ENCODE measurements around the gene MYO18A. TPM values are rescaled to one million over a fixed set of nuclear protein-coding genes. Genes with fewer than 3 reads are reported as not detected.
"Not testable (repeated sequence)": the region's sequence is repeated elsewhere in the genome, so short reads cannot be mapped to it uniquely, and the experiment has no call there.

Gene MYO18A, protein sequence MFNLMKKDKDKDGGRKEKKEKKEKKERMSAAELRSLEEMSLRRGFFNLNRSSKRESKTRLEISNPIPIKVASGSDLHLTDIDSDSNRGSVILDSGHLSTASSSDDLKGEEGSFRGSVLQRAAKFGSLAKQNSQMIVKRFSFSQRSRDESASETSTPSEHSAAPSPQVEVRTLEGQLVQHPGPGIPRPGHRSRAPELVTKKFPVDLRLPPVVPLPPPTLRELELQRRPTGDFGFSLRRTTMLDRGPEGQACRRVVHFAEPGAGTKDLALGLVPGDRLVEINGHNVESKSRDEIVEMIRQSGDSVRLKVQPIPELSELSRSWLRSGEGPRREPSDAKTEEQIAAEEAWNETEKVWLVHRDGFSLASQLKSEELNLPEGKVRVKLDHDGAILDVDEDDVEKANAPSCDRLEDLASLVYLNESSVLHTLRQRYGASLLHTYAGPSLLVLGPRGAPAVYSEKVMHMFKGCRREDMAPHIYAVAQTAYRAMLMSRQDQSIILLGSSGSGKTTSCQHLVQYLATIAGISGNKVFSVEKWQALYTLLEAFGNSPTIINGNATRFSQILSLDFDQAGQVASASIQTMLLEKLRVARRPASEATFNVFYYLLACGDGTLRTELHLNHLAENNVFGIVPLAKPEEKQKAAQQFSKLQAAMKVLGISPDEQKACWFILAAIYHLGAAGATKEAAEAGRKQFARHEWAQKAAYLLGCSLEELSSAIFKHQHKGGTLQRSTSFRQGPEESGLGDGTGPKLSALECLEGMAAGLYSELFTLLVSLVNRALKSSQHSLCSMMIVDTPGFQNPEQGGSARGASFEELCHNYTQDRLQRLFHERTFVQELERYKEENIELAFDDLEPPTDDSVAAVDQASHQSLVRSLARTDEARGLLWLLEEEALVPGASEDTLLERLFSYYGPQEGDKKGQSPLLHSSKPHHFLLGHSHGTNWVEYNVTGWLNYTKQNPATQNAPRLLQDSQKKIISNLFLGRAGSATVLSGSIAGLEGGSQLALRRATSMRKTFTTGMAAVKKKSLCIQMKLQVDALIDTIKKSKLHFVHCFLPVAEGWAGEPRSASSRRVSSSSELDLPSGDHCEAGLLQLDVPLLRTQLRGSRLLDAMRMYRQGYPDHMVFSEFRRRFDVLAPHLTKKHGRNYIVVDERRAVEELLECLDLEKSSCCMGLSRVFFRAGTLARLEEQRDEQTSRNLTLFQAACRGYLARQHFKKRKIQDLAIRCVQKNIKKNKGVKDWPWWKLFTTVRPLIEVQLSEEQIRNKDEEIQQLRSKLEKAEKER (N-terminal part only)
- polyA plus RNA-seq, result 10 to 100 TPM in 1 of 3 donors, 1 to 10 TPM in 2; 1.5 to 32.5 (median 5.2) TPM

DNA sequence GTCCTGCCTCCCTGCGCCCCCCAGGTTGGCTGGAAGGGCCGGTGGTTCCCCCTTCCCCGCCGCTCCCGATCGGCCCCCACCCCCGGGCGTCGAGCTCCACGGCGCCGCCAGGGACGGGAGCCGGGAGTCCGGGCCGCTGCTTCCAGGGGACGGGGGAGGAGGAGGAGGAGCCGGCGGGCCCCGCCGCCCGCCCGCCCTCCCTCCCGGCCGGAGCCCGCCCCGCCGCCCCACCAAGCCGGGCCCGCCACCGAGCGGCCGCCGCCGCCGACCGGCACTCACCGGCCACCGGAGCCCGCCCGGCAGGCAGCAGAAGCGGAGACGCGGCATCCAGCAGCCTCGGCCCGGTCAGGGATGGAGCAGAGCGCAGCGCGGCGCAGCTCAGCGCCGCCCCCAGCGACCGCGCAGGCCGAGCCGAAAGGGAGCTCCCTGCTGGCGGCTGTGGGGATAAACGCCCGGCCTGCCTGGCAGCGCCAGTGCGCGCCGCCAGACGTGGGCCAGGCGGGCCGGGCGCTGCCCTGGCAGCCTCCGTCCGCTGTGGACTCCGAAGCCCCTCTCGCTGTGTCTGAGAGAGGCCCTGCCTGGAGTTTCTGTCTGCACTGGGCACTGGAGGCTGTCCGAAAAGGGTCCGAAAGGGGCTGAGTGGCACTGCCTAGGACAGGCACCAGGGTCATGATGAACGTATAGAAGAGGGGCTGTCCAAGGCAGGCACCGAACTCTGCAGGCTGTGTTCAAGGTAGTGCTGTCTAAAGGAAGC, at the start of gene MYO18A:
Gene MYO18A (minus strand): TSS at position 365 of the 754 bp plus-strand sequence. CDS start 13,458 bp downstream, outside the sequence.
- H3K4me1 Mint-ChIP-seq, result peaks cover 13 to 16% of the 10 kb centered on the region in 2 donors
- H3K4me3 Mint-ChIP-seq, result peak within 1 kb of the TSS; percentile 67 to 79 (median 71)
- peaks cover 0 to 3% (median 0%) of the 10 kb centered on the region in 3 donors for H3K36me3 Mint-ChIP-seq
- H3K27ac Mint-ChIP-seq, result peak within 1 kb of the TSS in 3 of 6 donors; percentile 7 to 69 (median 28)
- peak; percentile 71 to 78 (median 77) for DNase-seq
- H3K9me3 Mint-ChIP-seq, result no peaks in the 10 kb centered on the region
- peaks cover 0 to 10% (median 3%) of the 10 kb centered on the region in 3 donors for H3K27me3 Mint-ChIP-seq (ENCODE audit: low read depth in 3 of 3)

DNA sequence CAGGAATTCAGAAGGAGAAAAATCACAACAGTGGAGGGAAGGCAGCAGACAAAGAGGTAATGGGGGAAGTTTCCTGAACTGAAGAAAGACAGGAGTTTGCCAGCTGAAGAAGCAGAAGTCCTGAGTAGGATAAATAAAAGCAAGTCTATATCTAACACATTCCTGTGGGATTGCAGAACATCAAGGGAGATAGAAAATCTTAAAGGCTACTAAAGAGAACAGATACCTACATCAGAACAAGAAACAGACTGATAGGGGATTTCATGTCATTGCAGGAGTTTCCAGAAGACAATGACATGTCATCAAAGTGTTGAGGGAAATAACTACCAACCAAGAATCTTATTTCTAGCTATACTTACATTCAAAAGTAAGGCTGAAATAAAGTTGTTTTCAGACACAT, 45.2 kb upstream of the MYO18A start:
- no peak overlapping the region for H3K4me3 Mint-ChIP-seq
- no peaks in the 10 kb centered on the region for H3K36me3 Mint-ChIP-seq
- DNase-seq, result no peak
- peaks cover 0 to 5% (median 4%) of the 10 kb centered on the region in 3 donors for H3K27me3 Mint-ChIP-seq (ENCODE audit: low read depth in 3 of 3)
- no peaks in the 10 kb centered on the region for H3K9me3 Mint-ChIP-seq
- no peak overlapping the region for H3K27ac Mint-ChIP-seq
- no peaks in the 10 kb centered on the region for H3K4me1 Mint-ChIP-seq

DNA sequence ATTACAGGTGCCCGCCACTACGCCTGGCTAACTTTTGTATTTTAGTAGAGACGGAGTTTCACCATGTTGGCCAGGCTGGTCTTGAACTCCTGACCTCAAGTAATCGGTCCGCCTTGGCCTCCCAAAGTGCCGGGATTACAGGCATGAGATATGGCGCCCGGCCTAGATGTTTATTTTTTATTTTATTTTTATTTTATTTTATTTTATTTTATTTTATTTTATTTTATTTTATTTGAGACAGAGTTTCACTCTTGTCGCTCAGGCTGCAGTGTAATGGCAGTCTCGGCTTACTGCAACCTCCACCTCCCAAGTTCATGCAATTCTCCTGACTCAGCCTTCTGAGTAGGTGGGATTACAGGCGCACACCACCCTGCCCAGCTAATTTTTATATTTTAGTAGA, 41.1 kb upstream of the MYO18A start:
- H3K36me3 Mint-ChIP-seq, H3K4me3 Mint-ChIP-seq, H3K9me3 Mint-ChIP-seq, H3K4me1 Mint-ChIP-seq, H3K27ac Mint-ChIP-seq, DNase-seq: not testable (repeated sequence)
- peaks cover 0 to 11% (median 6%) of the 10 kb centered on the region in 3 donors for H3K27me3 Mint-ChIP-seq (ENCODE audit: low read depth in 3 of 3)

DNA sequence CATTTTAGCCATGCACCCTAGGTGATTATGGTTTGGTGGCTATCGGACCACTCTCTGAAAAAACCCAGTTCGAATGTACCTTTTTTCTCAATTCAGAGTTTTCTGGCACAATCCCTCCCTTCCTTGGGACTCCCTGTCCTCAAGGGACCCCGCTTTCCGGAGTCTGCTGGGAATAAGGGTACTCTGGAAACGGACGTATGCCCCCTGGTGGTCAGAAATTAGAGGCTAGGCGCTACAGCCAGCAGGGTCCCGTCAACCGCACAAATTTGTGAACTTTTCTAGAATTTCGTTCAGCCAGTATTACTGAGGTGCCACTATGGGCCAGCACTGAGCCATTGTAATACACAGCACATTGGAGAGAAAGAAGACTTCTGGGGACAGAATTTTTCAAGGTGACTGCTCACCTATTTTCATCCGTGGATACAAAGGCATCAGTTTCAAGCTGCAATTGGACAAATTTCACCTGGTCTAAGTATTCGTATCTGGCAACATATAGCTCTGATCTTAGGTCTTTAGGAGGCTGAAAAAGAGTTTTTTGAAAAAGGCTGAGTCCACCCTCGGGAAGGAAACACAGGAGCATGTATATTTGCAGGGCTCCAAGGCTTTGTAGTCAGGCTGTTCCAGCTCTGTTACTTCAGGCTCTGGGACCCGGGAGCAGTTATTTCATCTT, 39.3 kb upstream of the MYO18A start:
- Mint-ChIP-seq H3K36me3 (no peaks in the 10 kb centered on the region), H3K27ac (no peak overlapping the region), H3K27me3 (ENCODE audit: low read depth in 3 of 3) (peaks cover 0 to 9% (median 8%) of the 10 kb centered on the region in 3 donors), H3K9me3 (no peaks in the 10 kb centered on the region), H3K4me3 (no peak overlapping the region), H3K4me1 (peaks cover 6 to 8% of the 10 kb centered on the region in 2 donors)
- DNase-seq, result peak; percentile 62 to 69 (median 62)

DNA sequence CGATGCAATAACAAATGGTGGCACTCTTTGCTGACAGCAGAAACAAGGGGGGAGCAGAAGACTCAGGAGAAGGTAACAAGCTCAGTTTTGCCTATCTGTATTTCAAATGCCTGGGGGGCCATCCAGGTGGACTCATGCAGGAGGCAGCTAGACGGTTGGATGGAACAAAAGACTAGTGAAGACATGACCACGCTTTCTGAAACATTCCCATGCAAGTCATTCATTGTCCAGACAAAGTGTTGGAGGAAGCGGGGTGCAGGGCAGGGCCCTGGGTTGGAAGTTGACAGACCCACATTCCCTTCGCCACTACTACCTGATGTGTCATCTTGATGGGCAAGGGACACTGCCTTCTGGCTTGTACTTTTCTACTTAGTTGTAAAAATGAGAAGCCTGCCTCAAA, 36.7 kb upstream of the MYO18A start:
- no peaks in the 10 kb centered on the region for H3K36me3 Mint-ChIP-seq
- peaks cover 6 to 8% of the 10 kb centered on the region in 2 donors for H3K4me1 Mint-ChIP-seq
- no peak for DNase-seq
- no peaks in the 10 kb centered on the region for H3K9me3 Mint-ChIP-seq
- H3K27ac Mint-ChIP-seq, result no peak overlapping the region
- no peak overlapping the region for H3K4me3 Mint-ChIP-seq
- H3K27me3 Mint-ChIP-seq (ENCODE audit: low read depth in 3 of 3), result peaks cover 0 to 8% (median 5%) of the 10 kb centered on the region in 3 donors

DNA sequence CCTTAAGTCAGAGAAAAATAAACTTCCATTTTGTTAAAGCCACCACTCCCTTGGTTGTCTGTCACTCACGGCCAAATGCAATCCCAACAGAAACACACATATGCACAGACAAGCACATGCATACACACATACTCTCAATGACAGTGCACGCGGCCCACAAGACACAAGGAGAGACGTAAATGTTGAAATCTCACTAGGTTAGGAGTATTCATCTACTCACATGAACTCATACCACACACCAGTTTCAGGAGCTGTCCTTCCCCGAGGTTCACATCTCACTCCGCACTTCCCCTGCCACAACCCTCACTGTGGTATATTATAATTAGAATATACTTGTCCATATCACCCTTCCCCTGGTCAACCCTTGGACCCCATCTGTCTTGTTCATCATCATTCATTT, 36.0 kb upstream of the MYO18A start:
- Mint-ChIP-seq H3K27ac (no peak overlapping the region), H3K9me3 (no peaks in the 10 kb centered on the region), H3K4me1 (peaks cover 6 to 8% of the 10 kb centered on the region in 2 donors), H3K27me3 (ENCODE audit: low read depth in 3 of 3) (peaks cover 0 to 8% (median 5%) of the 10 kb centered on the region in 3 donors), H3K4me3 (no peak overlapping the region), H3K36me3 (no peaks in the 10 kb centered on the region)
- DNase-seq, result no peak

DNA sequence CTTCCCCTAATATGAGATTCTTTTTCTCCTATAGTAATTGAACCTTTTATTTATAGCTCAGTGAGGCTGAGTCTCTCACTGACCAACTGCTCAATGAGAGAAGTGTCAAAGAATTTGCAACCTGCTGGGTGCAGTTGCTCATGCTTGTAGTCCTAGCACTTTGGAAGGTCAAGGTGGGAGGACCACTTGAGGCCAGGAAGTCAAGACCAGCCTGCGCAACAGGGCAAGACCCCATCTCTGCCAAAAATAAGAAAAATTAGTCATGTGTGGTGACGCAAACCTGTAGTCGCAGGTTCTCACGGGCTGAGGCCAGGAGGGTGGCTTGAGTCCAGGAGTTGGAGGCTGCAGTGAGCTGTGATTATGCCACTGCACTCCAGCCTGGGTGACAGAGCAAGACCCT, 35.5 kb upstream of the MYO18A start:
- H3K36me3 Mint-ChIP-seq, result no peaks in the 10 kb centered on the region
- DNase-seq, result no peak
- peaks cover 6 to 8% of the 10 kb centered on the region in 2 donors for H3K4me1 Mint-ChIP-seq
- peaks cover 0 to 8% (median 5%) of the 10 kb centered on the region in 3 donors for H3K27me3 Mint-ChIP-seq (ENCODE audit: low read depth in 3 of 3)
- H3K9me3 Mint-ChIP-seq, result no peaks in the 10 kb centered on the region
- H3K4me3 Mint-ChIP-seq, result no peak overlapping the region
- no peak overlapping the region for H3K27ac Mint-ChIP-seq

DNA sequence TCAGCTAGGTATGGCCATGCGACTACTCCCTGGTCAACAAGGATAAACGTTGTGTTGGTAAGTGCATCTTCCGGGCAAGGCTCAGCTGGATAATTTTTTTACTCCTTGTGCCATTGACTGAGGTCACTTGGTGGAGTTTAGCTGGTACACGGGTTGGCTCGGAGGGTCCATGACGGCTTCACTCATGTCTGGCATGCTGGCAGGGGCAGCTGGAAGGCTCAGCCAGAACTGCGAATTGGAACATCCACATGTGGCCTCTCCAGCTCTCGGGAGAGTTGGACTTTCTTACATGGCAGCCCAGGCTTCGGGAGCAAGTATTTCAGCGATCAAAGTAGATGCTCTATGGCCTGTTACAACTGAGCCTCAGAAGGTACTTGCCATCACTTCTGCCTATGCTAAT, 35.0 kb upstream of the MYO18A start:
- Mint-ChIP-seq H3K27ac (no peak overlapping the region), H3K27me3 (ENCODE audit: low read depth in 3 of 3) (peaks cover 0 to 8% (median 5%) of the 10 kb centered on the region in 3 donors), H3K4me1 (peaks cover 6 to 8% of the 10 kb centered on the region in 2 donors), H3K36me3 (no peaks in the 10 kb centered on the region), H3K9me3 (no peaks in the 10 kb centered on the region), H3K4me3 (no peak overlapping the region)
- DNase-seq, result no peak

DNA sequence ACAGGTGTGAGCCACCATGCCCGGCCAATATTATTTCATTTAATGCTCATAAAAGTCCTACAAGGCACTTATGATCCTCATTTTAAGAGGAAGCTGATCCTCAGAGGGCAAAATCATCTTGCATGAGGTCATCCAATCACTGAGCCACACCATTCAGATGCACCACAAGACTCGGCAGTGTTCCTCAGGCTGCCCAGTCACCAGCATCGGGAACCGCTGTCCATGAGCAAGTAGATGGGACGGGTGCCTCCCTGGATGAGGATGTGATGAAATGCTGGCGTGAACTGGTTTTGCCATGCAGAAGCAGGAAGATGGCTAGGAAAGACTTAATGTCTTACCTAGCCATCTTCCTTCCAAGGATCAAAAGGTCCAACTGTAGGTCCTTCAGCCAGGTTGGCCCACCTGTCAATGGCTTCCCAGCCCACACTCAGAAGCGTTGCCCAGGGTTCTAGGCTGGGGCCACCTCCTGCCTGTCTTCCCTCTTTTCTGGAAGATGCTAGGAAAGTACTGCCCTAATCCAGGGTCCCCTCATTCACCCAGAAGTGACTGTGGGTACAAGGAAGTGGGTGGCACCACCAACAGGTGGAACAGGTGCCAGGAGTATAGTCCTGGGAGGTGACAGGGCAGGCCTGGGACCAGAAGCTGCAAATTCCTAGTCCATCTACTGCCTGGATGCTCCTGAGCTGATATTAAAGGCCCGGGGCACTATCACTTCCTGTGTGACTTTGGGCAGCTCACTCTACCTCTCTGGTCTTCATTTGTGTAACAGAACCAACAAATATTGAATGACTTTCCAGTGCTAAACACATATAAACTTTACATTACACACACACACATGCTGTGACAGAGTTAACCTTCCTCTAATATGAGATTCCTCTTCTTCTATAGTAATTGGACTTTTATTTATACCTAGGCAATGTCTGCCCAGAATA, 34.3 kb upstream of the MYO18A start:
- H3K27me3 Mint-ChIP-seq (ENCODE audit: low read depth in 3 of 3), result peaks cover 0 to 8% (median 5%) of the 10 kb centered on the region in 3 donors
- DNase-seq, result no peak
- peaks cover 3 to 5% of the 10 kb centered on the region in 2 donors for H3K4me1 Mint-ChIP-seq
- no peak overlapping the region for H3K4me3 Mint-ChIP-seq
- no peaks in the 10 kb centered on the region for H3K9me3 Mint-ChIP-seq
- no peak overlapping the region for H3K27ac Mint-ChIP-seq
- no peaks in the 10 kb centered on the region for H3K36me3 Mint-ChIP-seq

DNA sequence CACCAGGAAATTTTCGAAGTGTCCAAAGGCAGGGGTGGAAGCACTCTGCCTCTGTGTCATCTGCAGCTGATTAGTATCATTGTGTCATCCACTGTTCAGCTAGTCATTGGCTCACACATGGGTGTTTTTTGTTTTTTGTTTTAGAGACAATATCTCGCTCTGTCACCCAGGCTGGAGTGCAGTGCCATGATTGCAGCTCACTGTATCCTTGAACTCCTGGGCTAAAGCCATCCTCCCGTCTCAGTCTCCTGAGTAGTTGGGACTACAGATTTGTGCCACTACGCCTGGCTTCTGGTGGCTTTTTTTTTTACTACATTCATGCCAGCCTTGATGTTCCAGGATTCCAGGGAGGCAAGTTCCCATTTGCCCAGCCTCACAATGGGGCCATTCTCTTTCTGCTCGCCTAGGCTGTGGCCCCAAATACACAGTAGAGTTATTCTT, 32.5 kb upstream of the MYO18A start:
- Mint-ChIP-seq H3K4me3 (no peak overlapping the region), H3K27me3 (ENCODE audit: low read depth in 3 of 3) (peaks cover 0 to 4% (median 3%) of the 10 kb centered on the region in 3 donors), H3K4me1 (no peaks in the 10 kb centered on the region), H3K27ac (no peak overlapping the region), H3K36me3 (no peaks in the 10 kb centered on the region), H3K9me3 (no peaks in the 10 kb centered on the region)
- DNase-seq, result no peak

DNA sequence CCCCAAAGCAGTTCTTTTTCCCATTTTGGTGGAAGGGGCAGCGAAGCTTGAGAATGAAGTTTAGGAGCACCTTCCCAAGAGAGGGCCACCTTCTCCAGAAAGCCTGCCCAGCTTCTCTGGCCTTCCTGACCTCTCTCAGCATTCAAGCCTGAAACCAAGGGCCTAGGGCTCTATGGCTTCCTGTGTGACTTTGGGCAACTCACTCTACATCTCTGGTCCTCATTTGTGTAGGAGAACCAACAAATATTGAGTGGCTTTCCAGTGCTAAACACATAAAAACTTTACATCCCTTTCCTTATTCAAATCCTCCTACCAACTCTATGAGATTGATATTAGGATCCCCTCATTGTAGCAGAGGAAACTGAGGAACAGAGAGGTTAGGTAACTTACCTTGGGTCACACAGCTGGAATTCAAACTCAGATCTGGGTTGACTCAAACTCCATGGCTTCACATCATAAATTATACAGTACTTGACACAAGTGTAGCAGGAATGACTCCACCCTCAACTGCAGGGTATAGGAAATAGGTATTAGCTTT, 32.0 kb upstream of the MYO18A start:
- no peaks in the 10 kb centered on the region for H3K9me3 Mint-ChIP-seq
- peaks cover 0 to 4% (median 3%) of the 10 kb centered on the region in 3 donors for H3K27me3 Mint-ChIP-seq (ENCODE audit: low read depth in 3 of 3)
- H3K36me3 Mint-ChIP-seq, result no peaks in the 10 kb centered on the region
- no peak overlapping the region for H3K27ac Mint-ChIP-seq
- DNase-seq, result no peak
- no peaks in the 10 kb centered on the region for H3K4me1 Mint-ChIP-seq
- no peak overlapping the region for H3K4me3 Mint-ChIP-seq
